ENCODE measurements around the gene MGLL.
A peak's percentile ranks its signal among the peaks of the same experiment; 100 is the strongest.

MGLL gene

DNA sequence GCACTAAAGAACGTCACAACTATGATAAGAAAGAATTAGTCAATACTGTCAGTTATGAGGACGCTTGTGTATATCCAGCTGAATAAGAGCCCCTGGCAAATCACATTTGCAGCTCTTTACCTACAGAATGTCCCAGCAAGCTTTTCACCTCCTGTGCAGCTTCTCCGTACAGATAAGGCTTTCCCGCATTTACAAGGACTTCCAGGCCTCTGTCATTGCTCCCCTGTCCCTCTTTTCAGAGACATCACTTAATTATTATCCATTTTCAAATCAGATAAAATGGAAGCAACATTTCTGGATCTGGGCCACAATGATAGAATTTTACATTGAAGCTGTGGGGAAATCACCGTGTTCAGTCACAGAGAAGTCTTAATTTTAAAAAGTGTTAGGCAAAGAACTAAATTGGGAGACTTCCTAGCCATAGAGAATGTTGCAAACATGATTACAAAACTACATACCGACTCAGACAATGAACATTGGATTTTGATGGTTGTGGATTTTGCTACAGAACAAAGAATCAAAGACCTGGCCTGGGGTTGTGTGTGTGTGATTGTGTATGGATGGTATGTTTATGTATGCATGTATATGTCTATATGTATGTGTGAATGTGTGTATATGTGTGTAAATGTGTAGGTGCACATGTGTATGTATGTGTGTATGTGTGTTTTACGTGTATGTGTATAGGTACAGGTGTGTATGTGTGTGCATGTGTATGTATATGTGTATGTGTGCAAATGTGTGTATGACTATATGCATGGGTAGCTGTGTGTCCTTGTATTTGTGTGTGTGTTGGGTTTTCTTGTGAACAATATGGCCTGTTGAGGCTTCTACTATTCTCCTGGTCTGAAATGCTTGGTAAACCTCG is 41.5 kb downstream of the MGLL start:
- peak overlapping the region in 7 of 21 experiments; percentile 10 to 78 (median 35) for H3K27ac ChIP-seq
- no peak overlapping the region for H3K4me3 ChIP-seq

GRCh38 chr3:127779747-127780146 is 42.6 kb downstream of the MGLL start:
- H3K4me3 ChIP-seq = no peak overlapping the region
- H3K27ac ChIP-seq = no peak overlapping the region

- Histone ChIP-seq H3K27ac (no peak overlapping the region), H3K4me3 (no peak overlapping the region)
Observed at GRCh38 chr3:127777921-127778656, 44.2 kb downstream of the MGLL start.

DNA sequence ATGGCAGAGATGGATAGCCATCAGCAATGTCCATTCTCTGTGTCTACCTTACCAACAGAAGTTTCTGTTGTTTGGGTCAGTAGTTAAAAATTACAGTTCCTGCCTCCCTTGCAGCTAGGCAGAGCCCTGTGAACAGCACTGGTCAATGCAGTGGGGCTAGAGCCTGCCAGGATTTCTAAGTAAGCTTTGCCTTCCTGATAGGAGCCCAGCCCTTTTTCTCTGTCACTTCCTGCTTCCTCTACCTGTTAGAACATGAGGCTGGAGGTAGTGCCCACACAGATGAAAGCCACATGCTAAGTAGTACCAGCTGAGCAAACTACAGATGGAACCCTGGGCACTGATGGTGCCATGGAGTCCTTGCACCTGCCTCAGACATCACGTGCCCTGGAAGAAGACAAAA is 45.0 kb downstream of the MGLL start:
- no peak overlapping the region for H3K4me3 ChIP-seq
- no peak overlapping the region for H3K27ac ChIP-seq

DNA sequence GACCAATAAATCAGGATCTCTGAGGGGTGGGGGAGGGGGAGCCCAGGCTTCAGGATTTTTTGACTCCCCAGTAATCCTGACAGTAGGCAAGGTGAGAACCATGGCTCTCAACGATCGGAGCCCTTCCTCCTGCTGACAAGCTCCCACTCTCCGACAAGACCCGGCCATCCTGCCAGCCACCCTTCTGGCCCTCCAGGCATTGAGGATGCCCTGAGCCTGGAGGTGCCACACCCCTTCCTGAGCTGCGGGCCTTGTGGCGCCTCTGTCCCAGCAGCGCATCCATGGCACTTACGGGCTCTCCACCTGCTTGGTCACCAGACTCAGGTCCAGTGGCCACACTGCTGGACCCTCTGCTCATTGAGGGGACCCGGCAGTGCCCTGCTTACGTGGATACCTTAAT is 46.0 kb downstream of the MGLL start:
- H3K4me3 ChIP-seq = no peak overlapping the region
- H3K27ac ChIP-seq = peak overlapping the region in 8 of 21 experiments; percentile 8 to 67 (median 29)

DNA sequence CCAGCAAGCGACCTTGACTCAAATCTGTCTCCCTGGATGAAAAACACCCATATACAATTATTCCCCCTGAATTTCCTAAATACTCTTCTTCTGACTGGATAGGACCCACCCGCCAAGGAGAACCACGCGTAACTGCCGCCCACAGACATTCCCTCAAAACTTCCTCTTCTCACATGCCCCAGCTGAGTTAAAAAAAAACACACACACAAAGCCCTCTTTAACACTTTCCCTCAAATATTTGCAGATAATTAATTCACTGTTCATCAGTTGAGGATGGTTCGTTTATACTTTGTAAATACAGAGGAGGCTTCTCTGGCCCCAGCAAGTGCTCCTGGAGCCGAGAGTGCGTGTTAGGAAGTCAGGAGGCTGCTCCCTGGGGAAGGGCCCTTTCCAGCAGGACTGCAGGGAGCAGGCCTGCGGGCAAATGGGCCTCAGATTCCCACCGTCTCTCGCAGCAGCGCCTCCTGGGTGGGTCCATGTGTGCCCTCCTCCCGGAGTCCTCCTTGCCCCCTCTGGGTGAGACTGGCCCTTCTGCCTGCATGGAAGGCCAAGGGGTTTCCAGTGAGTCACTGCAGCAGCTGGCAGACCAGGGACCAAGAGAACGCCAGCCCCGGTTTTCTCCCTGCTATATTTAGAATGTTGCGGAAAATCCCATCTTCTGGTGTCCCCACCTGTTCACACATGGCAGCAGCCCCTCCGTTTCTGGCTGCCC is 46.8 kb downstream of the MGLL start:
- no peak overlapping the region for H3K4me3 ChIP-seq
- H3K27ac ChIP-seq = peak overlapping the region in 11 of 21 experiments; percentile 6 to 68 (median 48)

GRCh38 chr3:127774647-127775046 is 47.7 kb downstream of the MGLL start:
- Histone ChIP-seq H3K4me3 (no peak overlapping the region), H3K27ac (peak overlapping the region in 1 of 21 experiments; percentile 55)

GRCh38 chr3:127773752-127774395 is 48.4 kb downstream of the MGLL start:
- H3K4me3 ChIP-seq = no peak overlapping the region

GRCh38 chr3:127772827-127773751 is 49.2 kb downstream of the MGLL start:
- no peak overlapping the region for H3K27ac ChIP-seq
- no peak overlapping the region for H3K4me3 ChIP-seq

More at GRCh38 chr3:127773752-127774395, 48.4 kb downstream of the MGLL start:
- H3K27ac ChIP-seq = no peak overlapping the region

DNA sequence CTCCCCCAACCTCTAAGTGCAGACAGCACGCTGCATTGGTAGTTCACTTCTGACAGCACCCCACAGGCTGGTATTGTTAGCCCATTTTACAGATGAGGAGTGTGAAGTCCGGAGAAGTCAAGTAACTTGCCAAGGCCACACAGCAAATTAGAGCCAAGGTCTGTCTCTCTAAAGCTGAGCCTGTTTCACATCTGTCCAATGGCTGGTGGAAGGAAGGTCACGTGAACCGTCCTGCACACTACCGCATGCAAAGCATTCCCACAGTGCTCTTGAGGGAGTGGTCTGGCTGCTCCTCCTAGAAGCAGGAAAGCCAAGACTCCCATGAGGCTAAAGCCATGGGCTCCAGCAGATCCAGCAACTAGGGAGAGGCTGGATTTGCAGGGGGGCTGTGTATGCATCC is 50.0 kb downstream of the MGLL start:
- no peak overlapping the region for H3K27ac ChIP-seq
- no peak overlapping the region for H3K4me3 ChIP-seq

GRCh38 chr3:127771746-127772145 is 50.6 kb downstream of the MGLL start:
- no peak overlapping the region for H3K27ac ChIP-seq
- H3K4me3 ChIP-seq = no peak overlapping the region

- peak overlapping the region in 1 of 21 experiments; percentile 16 for H3K27ac ChIP-seq
Observed at GRCh38 chr3:127770671-127771355, 51.5 kb downstream of the MGLL start.

DNA sequence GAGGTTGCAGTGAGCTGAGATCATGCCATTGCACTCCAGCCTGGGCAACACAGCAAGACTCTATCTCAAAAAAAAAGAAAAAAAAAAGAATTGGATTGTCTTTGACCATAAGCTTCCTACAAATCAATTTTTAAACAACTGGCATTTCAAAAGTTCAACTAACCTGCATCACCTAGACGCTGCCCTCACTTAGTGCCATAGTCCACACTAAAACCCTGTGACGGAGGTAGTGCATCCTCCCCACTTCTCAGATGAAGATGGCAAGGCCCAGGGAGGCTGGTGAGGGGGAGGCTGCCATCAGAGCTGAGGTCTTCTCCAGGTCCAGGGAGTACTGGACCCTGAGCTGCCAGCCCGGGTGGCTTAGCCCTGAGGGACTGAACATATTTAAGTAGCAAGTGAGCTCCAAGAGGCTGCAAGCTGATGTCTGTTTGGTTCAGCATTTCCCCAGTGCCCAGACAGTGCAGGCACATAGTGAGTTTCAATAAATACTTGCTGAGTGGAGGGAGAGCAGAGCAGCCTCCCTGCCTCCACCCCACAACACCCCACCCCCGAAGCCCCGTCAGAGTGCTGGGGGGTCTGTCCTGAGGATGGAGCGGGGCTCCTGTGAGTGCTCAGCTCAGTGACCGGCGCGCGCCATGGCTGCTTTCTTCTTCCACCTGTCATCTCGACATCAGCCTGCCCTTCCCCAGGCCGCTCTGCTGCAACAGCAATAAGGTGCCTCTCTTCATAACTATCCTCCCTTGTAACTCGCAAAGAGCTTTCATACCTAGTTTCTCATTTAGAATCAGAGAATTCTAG is 52.8 kb downstream of the MGLL start:
- peak overlapping the region in 4 of 21 experiments; percentile 31 to 76 (median 46) for H3K27ac ChIP-seq
- no peak overlapping the region for H3K4me3 ChIP-seq

More at GRCh38 chr3:127770671-127771355, 51.5 kb downstream of the MGLL start:
- H3K4me3 ChIP-seq = no peak overlapping the region

- Histone ChIP-seq H3K4me3 (no peak overlapping the region), H3K27ac (peak overlapping the region in 12 of 21 experiments; percentile 14 to 76 (median 45))
Observed at GRCh38 chr3:127768346-127769008, 53.8 kb downstream of the MGLL start.

DNA sequence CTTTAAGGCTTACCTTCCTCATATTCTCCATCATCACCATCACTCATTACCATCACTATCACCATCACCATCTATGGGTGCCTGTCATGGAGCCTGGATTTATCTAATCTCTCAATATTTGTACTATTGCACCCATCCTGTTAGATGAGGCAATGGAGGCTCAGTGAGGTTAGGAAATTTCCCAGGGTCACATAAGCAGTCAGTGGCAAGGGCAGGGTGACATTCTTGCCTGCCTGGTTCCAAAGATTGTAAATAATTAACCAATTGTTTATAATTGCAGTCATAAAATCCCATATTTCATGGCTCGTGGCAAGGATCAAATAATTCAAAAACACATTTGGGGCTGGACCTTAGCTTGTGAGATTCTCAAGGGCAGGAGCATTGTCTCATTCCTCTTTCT is 55.2 kb downstream of the MGLL start:
- H3K27ac ChIP-seq = no peak overlapping the region
- no peak overlapping the region for H3K4me3 ChIP-seq

GRCh38 chr3:127765735-127766134 is 56.6 kb downstream of the MGLL start:
- Histone ChIP-seq H3K27ac (no peak overlapping the region), H3K4me3 (no peak overlapping the region)
